WTC11 (cell line): ENCODE data around the gene CRIP2. TPM values are rescaled to one million over a fixed set of nuclear protein-coding genes. Genes with fewer than 3 reads are reported as not detected.

Source experiments
- MYBL2 ChIP-seq: sonication (generic); formaldehyde crosslinking; IDR thresholded peaks from 2 replicates; pipeline ENCODE4 v1.8.1; 2023; ENCODE audit warnings: mild to moderate bottlenecking, moderate library complexity, missing genetic modification reagents
- TCF7 ChIP-seq: sonication (generic); formaldehyde crosslinking; IDR thresholded peaks from 2 replicates; pipeline ENCODE4 v1.8.0; 2022; ENCODE audit warnings: mild to moderate bottlenecking, low read depth, missing genetic modification reagents, moderate library complexity
- ZNF317 ChIP-seq: sonication (generic); formaldehyde crosslinking; IDR thresholded peaks from 2 replicates; pipeline ENCODE4 v1.8.1; 2023; ENCODE audit warnings: low read depth, mild to moderate bottlenecking, moderate library complexity, missing genetic modification reagents, borderline replicate concordance
- total RNA-seq: library from RNA; stranded (reverse); gene quantifications from 3 replicates; pipeline ENCODE4 v1.2.3, GENCODE V29; 2021
- TF ChIP-seq, protein P1 (sequence below): fragments of 250-450 bp; sonication (Bioruptor Pico); IDR thresholded peaks from 2 replicates; pipeline ENCODE4 v1.9.0; 2021; ENCODE audit warnings: mild to moderate bottlenecking
- TF ChIP-seq, protein P2 (sequence below): sonication (generic); formaldehyde crosslinking; IDR thresholded peaks from 2 replicates; pipeline ENCODE4 v1.8.1; 2023; ENCODE audit warnings: mild to moderate bottlenecking, missing genetic modification reagents

The CRIP2 gene
- total RNA-seq, 1 experiment from 2014 or later: 5.4 TPM

DNA sequence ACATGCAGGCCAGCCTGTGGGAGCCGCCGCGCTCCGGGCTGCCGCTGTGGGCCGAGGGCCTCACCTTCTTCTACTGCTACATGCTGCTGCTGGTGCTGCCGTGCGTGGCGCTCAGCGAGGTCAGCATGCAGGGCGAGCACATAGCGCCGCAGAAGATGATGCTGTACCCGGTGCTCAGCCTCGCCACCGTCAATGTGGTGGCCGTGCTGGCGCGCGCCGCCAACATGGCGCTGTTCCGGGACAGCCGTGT lies 54.6 kb downstream of the CRIP2 start (continued):
- TF ChIP-seq ZNF317 (CRISPR knock-in tag): no peak
- no peak for TF ChIP-seq TCF7 (CRISPR knock-in tag)
- no peak for TF ChIP-seq MYBL2 (CRISPR knock-in tag)
- TF ChIP-seq, protein P1, sequence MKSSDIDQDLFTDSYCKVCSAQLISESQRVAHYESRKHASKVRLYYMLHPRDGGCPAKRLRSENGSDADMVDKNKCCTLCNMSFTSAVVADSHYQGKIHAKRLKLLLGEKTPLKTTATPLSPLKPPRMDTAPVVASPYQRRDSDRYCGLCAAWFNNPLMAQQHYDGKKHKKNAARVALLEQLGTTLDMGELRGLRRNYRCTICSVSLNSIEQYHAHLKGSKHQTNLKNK: no peak
- TF ChIP-seq, protein P2, sequence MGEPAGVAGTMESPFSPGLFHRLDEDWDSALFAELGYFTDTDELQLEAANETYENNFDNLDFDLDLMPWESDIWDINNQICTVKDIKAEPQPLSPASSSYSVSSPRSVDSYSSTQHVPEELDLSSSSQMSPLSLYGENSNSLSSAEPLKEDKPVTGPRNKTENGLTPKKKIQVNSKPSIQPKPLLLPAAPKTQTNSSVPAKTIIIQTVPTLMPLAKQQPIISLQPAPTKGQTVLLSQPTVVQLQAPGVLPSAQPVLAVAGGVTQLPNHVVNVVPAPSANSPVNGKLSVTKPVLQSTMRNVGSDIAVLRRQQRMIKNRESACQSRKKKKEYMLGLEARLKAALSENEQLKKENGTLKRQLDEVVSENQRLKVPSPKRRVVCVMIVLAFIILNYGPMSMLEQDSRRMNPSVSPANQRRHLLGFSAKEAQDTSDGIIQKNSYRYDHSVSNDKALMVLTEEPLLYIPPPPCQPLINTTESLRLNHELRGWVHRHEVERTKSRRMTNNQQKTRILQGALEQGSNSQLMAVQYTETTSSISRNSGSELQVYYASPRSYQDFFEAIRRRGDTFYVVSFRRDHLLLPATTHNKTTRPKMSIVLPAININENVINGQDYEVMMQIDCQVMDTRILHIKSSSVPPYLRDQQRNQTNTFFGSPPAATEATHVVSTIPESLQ: no peak
- TF ChIP-seq, all 79 proteins: peak for 0

Other genes with a start within 250 kb of the CRIP2 start
- gene BTBD6, start 226.3 kb upstream of the CRIP2 start, total RNA-seq: 7.8 to 10.0 TPM (median 8.3 TPM) in 3 replicates
- gene BRF1, start 173.8 kb upstream of the CRIP2 start, total RNA-seq: 23.9 to 26.5 TPM (median 26.4 TPM) in 3 replicates
- gene PACS2, start 160.1 kb upstream of the CRIP2 start, total RNA-seq: 90.7 to 100 TPM (median 98.0 TPM) in 3 replicates
- gene TEX22, start 76.3 kb upstream of the CRIP2 start, total RNA-seq: 0.55 to 2.2 TPM (median 0.87 TPM) in 3 replicates
- 248 to 279 TPM (median 251 TPM) in 3 replicates for gene MTA1, start 55.0 kb upstream of the CRIP2 start, total RNA-seq
- 4.8 to 9.0 TPM (median 5.8 TPM) in 3 replicates for gene CRIP1, start 12.1 kb downstream of the CRIP2 start, total RNA-seq
- gene TEDC1, start 16.4 kb downstream of the CRIP2 start, total RNA-seq: 16.4 to 17.9 TPM (median 16.7 TPM) in 3 replicates
- gene TMEM121, start 51.8 kb downstream of the CRIP2 start, total RNA-seq: 0.81 to 1.9 TPM (median 1.5 TPM) in 3 replicates